Memory B cell (primary cell): ENCODE data around the gene ABHD17A.
A peak's percentile ranks its signal among the peaks of the same experiment; 100 is the strongest.
"Not testable (repeated sequence)": the region's sequence is repeated elsewhere in the genome, so short reads cannot be mapped to it uniquely, and the experiment has no call there.

ENCODE experiments used
- ATAC-seq: fragments of 150-1000 bp; cut with Tn5 transposase; 2 replicates; pipeline ENCODE4 v1.10.0; 2021; ENCODE audit warnings: low read depth, mild to moderate bottlenecking, moderate library complexity
- DNase-seq, 2 donors: peaks; one replicate each; pipeline ENCODE4 v3.0.0; 2022; ENCODE audit warnings: low spot score in 2 of 2
- H3K27ac Mint-ChIP-seq: one replicate; pipeline ENCODE4 v1.8.0; 2022; ENCODE audit warnings: mild to moderate bottlenecking, moderate library complexity, mixed read lengths
- H3K27me3 Mint-ChIP-seq: one replicate; pipeline ENCODE4 v1.8.0; 2022; ENCODE audit warnings: mixed read lengths
- H3K36me3 Mint-ChIP-seq: one replicate; pipeline ENCODE4 v1.8.0; 2022; ENCODE audit warnings: mild to moderate bottlenecking, mixed read lengths
- H3K4me1 Mint-ChIP-seq: one replicate; pipeline ENCODE4 v1.8.0; 2022; ENCODE audit warnings: mixed read lengths
- H3K4me3 Mint-ChIP-seq: one replicate; pipeline ENCODE4 v1.8.0; 2022; ENCODE audit warnings: mild to moderate bottlenecking, moderate library complexity, mixed read lengths
- H3K9me3 Mint-ChIP-seq: one replicate; pipeline ENCODE4 v1.8.0; 2022; ENCODE audit warnings: mixed read lengths

The ABHD17A gene

DNA sequence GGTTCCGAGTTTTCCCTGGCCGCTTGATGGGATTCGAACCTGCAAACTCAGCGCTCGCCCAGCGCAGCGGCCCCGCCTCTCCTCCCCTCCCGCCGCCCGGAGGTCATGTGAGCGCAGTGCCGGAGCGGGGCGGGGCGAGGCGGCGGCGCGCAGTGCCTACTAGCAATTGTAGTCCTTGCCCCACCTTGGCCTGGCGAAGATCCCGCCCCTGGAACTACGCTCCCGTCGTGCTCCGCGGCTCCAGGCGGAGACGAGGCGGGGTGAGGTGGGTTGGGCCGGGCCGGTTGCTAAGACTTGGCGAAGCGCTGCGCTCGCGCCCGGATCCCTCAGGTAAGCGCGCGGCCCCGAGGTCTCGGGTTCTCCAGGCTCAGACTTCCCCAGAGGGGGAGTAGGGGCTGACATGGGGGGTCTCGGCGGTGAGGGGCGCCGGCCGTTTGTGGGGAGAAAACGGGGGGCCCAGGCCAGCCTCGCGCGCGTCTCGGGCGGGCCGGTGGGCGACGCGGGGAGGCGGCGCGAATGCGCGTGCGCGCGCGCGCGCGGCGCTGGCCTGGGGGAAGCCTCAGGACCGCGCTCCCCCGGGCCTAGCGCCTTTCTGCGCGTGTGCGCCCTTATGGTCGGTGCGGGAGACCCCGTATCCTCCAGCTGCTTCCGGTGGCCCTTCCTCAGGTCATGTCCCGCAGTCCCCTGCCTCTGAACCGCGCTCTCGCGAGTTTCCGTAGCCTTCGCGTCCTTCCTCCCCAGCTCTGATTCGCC is 20.0 kb upstream of the ABHD17A start, which contains the start of the genes ADAT3 and SCAMP4:
Gene ADAT3, plus strand, starts transcription at position 290 of the 753 bp plus-strand sequence. CDS start 6,649 bp downstream, outside the sequence.
Gene SCAMP4, plus strand, starts transcription at position 290 of the 753 bp plus-strand sequence. CDS start 9,621 bp downstream, outside the sequence.
- Mint-ChIP-seq H3K36me3 (peaks cover 1% of the 10 kb centered on the region), H3K27me3 (no peaks in the 10 kb centered on the region), H3K4me1 (peaks cover 27% of the 10 kb centered on the region), H3K27ac (peak within 1 kb of the TSS; percentile 93), H3K9me3 (no peaks in the 10 kb centered on the region), H3K4me3 (peak within 1 kb of the TSS; percentile 94)
- peak; percentile 90 to 97 for DNase-seq
- peak; percentile 86 for ATAC-seq

DNA sequence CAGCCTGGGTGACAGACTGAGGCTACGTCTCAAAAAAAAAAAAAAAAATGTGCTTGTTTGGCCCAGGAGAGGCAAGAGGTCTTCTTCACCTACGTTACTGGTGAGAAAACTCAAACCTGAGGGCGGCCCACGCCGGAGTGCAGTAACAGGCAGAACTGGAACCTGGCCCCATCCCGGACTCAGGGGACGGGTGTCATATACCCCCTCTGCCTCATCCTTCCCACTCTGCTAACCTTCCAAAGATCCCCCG is 19.5 kb upstream of the ABHD17A start:
- H3K4me1 Mint-ChIP-seq: peaks cover 26% of the 10 kb centered on the region
- peak overlapping the region; percentile 84 for H3K4me3 Mint-ChIP-seq
- H3K27me3 Mint-ChIP-seq: no peaks in the 10 kb centered on the region
- H3K9me3 Mint-ChIP-seq: no peaks in the 10 kb centered on the region
- DNase-seq: no peak
- no peaks in the 10 kb centered on the region for H3K36me3 Mint-ChIP-seq
- peak overlapping the region; percentile 93 for H3K27ac Mint-ChIP-seq
- ATAC-seq: no peak

DNA sequence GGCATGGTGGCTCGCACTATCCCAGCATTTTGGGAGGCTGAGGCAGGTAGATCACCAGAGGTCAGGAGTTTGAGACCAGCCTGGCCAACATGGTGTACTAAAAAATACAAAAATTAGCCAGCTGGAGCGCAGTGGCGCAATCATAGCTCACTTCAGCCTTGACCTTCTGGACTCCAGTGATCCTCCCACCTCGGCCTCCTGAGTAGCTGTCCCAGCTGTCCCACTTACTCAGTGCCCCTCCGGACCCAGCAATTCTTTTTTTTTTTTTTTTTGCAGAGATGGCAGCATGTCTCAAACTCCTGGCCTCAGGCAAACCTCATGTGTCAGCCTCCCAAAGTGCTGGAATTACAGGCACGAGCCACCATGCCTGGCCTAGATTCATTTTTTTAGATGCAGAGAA is 17.6 kb upstream of the ABHD17A start:
- peak overlapping the region; percentile 93 for H3K27ac Mint-ChIP-seq
- H3K4me1 Mint-ChIP-seq: peaks cover 16% of the 10 kb centered on the region
- no peaks in the 10 kb centered on the region for H3K27me3 Mint-ChIP-seq
- no peak for ATAC-seq
- H3K9me3 Mint-ChIP-seq: no peaks in the 10 kb centered on the region
- H3K36me3 Mint-ChIP-seq: no peaks in the 10 kb centered on the region
- H3K4me3 Mint-ChIP-seq: peak overlapping the region; percentile 60
- DNase-seq: no peak

DNA sequence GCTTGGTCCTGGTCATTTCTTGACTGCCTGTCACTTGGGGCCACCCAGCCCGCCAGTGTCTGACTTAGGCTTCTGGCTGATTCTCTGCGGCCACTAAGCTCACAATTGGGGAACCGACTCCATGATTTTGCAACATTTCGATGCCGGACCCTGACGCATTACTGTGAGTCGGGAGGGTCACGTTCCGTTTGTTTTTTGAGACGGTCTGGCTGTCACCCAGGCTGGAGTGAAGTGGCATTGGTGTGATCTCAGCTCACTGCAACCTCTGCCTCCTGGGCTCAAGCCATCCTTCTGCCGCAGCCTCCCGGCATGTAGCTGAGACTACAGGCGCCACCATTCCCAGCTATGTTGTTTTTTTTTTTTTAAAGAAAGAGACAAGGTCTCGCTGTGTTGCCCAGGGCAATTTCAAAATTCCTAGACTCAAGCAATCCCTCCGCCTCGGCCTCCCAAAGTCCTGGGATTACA is 16.7 kb upstream of the ABHD17A start:
- Mint-ChIP-seq H3K27me3 (no peaks in the 10 kb centered on the region), H3K36me3 (no peaks in the 10 kb centered on the region), H3K4me3 (no peak overlapping the region), H3K4me1 (peaks cover 19% of the 10 kb centered on the region), H3K27ac (no peak overlapping the region), H3K9me3 (no peaks in the 10 kb centered on the region)
- ATAC-seq (no peak), DNase-seq (no peak)

DNA sequence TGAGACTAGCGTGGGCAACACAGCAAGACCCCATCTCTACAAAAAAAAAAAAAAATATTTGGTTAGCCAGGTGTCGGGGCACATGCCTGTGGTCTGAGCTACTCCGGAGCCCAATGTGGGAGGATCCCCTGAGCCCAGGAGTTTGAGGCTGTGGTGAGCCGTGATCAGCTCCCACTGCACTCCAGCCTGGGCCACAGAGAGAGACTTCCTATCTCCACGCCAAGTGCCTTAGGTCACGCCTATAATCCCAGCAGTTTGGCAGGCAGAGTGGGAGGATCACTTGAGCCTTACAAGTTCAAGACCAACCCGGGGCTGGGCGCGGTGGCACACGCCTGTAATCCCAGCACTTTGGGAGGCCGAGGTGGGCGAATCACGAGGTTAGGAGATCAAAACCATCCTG is 11.2 kb upstream of the ABHD17A start:
- H3K4me1 Mint-ChIP-seq: peaks cover 15% of the 10 kb centered on the region
- H3K36me3 Mint-ChIP-seq: no peaks in the 10 kb centered on the region
- no peaks in the 10 kb centered on the region for H3K9me3 Mint-ChIP-seq
- no peak for DNase-seq
- no peak for ATAC-seq
- H3K27me3 Mint-ChIP-seq: no peaks in the 10 kb centered on the region
- peak overlapping the region; percentile 95 for H3K27ac Mint-ChIP-seq
- peak overlapping the region; percentile 91 for H3K4me3 Mint-ChIP-seq

DNA sequence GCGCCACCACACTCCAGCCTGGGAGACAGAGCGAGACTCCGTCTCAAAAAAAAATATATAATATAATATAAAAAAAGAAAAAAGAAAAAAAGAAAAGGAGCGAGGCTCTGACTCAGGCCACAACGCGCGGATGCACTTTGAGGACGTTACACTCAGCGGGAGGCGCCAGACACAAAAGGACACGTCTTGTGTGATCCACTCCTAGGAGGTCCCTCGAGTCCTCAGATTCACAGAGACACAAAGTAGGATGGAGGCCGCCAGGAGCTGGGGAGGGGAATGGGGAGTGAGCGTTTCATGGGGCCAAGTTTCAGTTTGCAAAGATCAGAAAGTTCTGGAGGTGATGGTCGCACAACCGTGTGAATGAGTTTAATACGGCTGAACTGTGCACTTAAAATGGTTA is 8.5 kb upstream of the ABHD17A start:
- Mint-ChIP-seq H3K27ac (peak overlapping the region; percentile 68), H3K4me3 (peak overlapping the region; percentile 24), H3K4me1 (peaks cover 15% of the 10 kb centered on the region)

DNA sequence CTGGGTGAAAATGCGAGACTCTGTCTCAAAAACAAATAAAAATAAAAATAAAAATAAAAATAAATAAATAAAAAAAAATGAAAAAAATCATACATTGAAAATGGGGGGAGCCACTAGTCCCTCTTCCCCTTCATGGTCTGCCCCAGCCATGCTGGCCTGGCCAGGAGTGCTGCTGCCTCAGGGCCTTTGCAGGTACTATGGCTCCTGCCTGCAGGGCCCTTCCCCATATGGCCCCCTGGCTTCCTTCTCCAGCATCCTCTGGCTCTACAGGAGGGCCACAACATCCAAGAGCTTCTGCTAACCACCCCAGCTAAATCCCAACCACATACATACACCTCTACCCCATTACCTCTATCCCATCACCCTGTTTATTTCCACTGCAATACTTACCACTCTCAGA is 4.6 kb upstream of the ABHD17A start:
- Mint-ChIP-seq H3K36me3 (no peaks in the 10 kb centered on the region), H3K4me1 (peaks cover 2% of the 10 kb centered on the region), H3K4me3 (no peak overlapping the region), H3K27ac (no peak overlapping the region), H3K9me3 (no peaks in the 10 kb centered on the region), H3K27me3 (no peaks in the 10 kb centered on the region)
- no peak for ATAC-seq
- no peak for DNase-seq

More for the DNA sequence above, 8.5 kb upstream of the ABHD17A start:
- DNase-seq: no peak
- Mint-ChIP-seq H3K36me3 (no peaks in the 10 kb centered on the region), H3K9me3 (no peaks in the 10 kb centered on the region), H3K27me3 (no peaks in the 10 kb centered on the region)
- no peak for ATAC-seq

DNA sequence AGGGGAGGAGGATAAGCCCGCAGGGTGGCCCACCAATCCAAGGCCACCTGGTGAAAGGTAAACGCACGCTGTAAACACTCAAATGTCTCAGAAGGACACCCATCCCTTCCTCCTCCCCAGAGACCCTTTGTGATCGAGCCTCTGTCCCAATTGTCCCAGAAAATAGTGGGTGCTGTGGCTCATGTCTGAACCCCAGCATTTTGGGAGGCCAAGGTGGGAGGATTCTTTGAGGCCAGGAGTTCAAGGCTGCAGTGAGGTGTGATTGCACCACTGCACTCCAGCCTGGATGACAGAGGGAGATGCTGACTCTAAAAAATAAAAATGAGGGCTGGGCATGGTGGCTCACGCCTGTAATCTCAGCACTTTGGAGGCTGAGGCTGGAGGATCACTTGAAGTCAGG is 3.1 kb upstream of the ABHD17A start:
- no peak for DNase-seq
- Mint-ChIP-seq H3K27ac (no peak overlapping the region), H3K4me3 (no peak overlapping the region), H3K9me3 (no peaks in the 10 kb centered on the region), H3K27me3 (no peaks in the 10 kb centered on the region), H3K4me1 (peaks cover 13% of the 10 kb centered on the region), H3K36me3 (no peaks in the 10 kb centered on the region)
- no peak for ATAC-seq

DNA sequence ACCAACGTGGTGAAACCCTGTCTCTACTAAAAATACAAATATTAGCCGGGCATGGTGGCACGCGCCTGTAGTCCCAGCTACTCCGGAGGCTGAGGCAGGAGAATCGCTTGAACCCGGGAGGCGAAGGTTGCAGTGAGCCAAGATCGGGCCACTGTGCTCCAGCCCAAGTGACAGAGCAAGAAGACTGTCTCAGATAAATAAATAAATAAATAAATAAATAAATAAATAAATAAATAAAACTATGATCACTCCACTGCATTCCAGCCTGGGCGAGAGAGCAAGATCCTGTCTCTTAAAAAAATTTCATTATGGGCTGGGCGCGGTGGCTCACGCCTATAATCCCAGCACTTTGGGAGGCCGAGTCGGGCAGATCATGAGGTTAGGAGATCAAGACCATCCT is 1.1 kb upstream of the ABHD17A start:
- H3K4me1 Mint-ChIP-seq: peaks cover 26% of the 10 kb centered on the region
- ATAC-seq, H3K27ac Mint-ChIP-seq, H3K27me3 Mint-ChIP-seq, H3K36me3 Mint-ChIP-seq, H3K4me3 Mint-ChIP-seq, H3K9me3 Mint-ChIP-seq, DNase-seq: not testable (repeated sequence)

DNA sequence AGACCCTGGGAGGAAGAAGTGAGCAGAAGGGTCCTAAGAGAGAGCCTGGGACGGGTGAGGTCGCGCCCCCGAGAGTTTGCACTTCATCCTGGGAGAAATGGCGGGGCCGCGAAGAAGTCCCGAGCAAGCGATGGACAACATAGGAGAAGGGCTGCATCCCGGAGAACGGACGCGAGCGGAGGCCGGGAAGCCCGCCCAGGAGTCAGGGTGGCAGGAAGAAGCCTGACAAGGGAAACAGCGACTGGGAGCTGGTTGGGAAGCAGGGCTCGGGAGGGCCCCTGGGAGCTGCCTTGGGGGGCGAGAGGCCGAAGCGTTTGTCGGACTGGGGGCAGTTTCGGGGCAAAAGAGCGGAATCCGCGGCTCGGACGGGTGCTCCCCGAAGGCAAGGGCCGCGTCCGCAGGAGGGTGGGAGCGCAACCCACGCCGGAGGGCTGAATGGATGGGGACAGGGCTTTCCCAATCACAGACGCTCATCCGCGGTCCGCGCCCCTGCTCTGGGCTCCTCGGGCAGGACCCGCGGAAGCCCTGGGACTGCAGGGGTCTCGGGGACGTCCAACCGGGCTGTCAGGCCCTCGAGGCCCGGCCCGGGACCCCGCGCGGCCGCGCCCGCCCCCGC is 469 bp downstream of the ABHD17A start:
- Mint-ChIP-seq H3K4me3 (peak overlapping the region; percentile 99), H3K36me3 (no peaks in the 10 kb centered on the region), H3K27me3 (no peaks in the 10 kb centered on the region), H3K9me3 (no peaks in the 10 kb centered on the region), H3K4me1 (peaks cover 26% of the 10 kb centered on the region), H3K27ac (peak overlapping the region; percentile 90)
- DNase-seq: no peak
- peak; percentile 5 for ATAC-seq

DNA sequence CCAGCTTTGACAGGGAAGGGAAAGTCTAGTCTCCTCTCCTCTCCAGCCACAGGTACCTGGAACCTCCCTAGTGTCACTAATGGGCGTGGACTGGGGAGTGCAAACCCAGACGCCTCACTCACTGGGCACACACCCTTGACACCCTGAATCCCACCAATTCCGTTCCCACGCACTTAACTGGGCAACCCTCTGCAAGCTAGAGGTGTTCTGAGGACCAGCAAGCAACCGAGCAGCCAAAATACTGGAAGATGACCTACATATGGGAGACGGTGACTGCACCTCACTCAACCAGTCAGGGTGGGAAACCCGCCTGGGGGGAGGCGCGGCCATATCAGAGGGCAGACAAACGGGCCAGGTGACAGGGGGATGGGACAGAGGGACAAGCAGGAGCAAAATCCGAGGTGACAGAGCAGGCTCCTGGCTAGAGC is 991 bp downstream of the ABHD17A start:
- Mint-ChIP-seq H3K27ac (peak overlapping the region; percentile 90), H3K4me1 (peaks cover 26% of the 10 kb centered on the region), H3K36me3 (no peaks in the 10 kb centered on the region), H3K27me3 (no peaks in the 10 kb centered on the region), H3K9me3 (no peaks in the 10 kb centered on the region), H3K4me3 (peak overlapping the region; percentile 99)
- ATAC-seq: no peak
- DNase-seq: no peak

DNA sequence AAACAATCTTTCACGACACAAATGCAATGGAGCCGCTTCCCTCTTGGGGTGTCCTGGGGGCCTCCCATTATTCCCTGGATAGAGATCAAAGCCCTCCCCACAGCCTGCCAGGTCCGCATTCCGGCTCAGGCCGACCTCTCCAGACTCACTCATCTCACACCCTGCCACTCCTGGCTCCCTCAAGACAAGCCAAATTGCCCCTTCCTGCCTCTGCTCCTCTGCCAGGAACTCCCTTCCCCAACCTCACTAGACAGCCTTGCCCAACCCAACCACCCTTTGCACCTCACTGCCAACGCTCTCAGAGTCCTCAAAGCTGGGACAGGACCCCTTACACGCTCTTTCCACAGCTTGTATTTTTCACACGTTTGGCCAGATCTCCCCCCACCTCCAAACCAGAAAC is 1.5 kb downstream of the ABHD17A start:
- H3K4me1 Mint-ChIP-seq: peaks cover 26% of the 10 kb centered on the region
- H3K27me3 Mint-ChIP-seq: no peaks in the 10 kb centered on the region
- H3K36me3 Mint-ChIP-seq: no peaks in the 10 kb centered on the region
- DNase-seq: no peak
- no peak for ATAC-seq
- H3K9me3 Mint-ChIP-seq: no peaks in the 10 kb centered on the region
- H3K4me3 Mint-ChIP-seq: peak overlapping the region; percentile 99
- H3K27ac Mint-ChIP-seq: peak overlapping the region; percentile 90

DNA sequence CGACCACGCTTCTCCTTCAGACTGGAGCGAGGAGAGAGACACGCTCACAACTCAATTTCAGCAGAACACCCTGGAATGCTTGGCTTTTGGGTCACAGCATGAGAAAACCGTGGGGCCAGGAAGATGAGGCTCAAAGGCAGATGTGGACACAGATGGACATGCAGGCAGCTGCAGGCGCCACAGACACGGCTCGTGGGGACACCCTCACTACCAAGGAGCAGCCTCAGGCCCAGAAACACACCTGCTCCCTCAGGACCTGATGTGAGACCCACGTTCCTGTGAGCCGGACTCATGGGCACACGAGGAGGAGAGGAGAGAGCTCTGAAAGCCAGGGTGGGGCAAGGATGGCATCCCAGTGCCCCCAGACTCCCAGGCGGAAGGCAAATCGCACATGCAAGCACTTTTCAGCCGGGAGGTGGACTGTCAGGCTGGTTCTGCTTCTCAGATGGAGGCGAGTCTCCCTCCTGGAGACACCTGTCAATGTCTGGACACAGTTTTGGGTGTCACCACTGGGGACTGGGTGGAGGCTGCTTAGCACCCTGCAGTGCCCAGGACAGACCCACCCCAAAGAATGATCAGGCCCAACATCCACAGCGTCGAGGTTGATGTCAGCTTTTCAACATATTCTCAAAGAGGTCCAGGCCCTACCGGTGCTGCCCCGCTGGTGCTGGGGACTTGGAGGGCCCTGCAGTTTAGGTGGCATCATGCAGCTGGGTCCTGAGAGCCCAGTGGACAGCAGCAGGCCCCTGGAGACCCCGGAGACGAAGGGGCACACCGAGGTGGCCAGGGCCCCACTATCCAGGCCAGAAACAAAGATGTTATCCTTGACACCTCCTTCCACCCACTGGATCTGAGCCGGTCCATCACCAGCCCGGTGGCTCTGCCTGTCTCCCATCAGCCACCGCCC is 2.3 kb downstream of the ABHD17A start:
- peak overlapping the region; percentile 73 for H3K27ac Mint-ChIP-seq
- DNase-seq (no peak), ATAC-seq (no peak)
- no peaks in the 10 kb centered on the region for H3K27me3 Mint-ChIP-seq
- H3K36me3 Mint-ChIP-seq: peaks cover 3% of the 10 kb centered on the region
- H3K9me3 Mint-ChIP-seq: no peaks in the 10 kb centered on the region
- H3K4me3 Mint-ChIP-seq: peak overlapping the region; percentile 99
- H3K4me1 Mint-ChIP-seq: peaks cover 29% of the 10 kb centered on the region
